Measurements from ENCODE around the gene KAZN. TPM values are rescaled to one million over a fixed set of nuclear protein-coding genes. Genes with fewer than 3 reads are reported as not detected.

KAZN gene
- polyA plus RNA-seq, 1 donor (not counting 4 experiments of a cell fraction or from before 2014, with no cell fraction given), result 5.9 TPM

DNA sequence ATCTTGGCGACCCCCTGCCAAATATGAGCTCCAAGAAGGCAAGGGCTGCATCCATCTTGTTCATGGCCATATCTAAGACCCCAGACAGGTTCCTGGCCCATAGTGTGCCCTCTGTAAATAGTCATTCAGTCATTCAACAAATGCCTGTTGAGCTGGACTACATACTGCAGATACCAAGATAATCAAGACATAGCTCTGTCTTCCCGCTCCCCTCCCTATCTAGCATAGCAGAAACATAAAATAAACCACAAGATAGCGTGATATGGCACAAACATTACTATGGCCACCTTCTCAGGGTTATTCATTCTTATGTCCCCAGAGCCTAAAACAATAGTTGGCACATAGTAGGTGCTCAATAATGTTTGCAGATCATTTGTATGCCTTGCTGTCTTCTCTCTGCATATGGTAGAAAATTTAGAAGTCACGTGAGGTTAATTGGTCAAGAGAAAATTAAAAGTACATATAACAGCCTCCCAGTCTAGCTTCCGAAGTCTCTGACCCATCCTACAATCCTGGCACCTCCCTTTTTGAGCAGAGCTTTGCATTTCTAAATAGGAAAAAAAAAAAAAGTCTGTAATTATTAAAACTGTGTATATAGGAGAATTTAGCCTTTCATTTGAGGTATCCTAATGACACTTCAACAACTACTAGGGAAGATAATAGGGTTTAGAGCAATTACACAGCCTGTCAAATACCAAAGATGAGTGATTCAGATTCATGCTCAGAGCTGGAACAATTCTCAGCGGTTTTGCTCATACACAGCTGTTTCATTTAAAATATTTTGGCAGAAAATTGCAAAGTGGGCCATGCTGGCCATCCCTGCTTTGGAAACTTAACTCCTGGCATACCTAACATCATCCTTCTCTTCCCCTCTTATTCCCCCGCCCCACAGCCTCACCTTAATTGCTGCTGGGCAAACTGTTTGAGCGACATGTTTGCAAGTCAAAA is 219.0 kb downstream of the KAZN start:
- no peaks in the 10 kb centered on the region for H3K4me1 ChIP-seq (ENCODE audit: control insufficient read depth, extremely low read depth, insufficient read depth, low read length)
- H3K4me2 ChIP-seq (ENCODE audit: control insufficient read depth, extremely low read depth, insufficient read depth, low read depth, low read length), result no peak overlapping the region
- no peak overlapping the region for H2AFZ ChIP-seq (ENCODE audit: control insufficient read depth, low read length)
- no peaks in the 10 kb centered on the region for H3K27me3 ChIP-seq (ENCODE audit: control insufficient read depth, extremely low read depth, insufficient read depth, low read length)
- H4K20me1 ChIP-seq (ENCODE audit: control insufficient read depth, extremely low read depth, insufficient read depth, low read length), result no peaks in the 10 kb centered on the region
- TF ChIP-seq EZH2 (IDR thresholded peaks at IDR 0.05; ENCODE audit: low read length), result no peak
- TF ChIP-seq, protein P1, sequence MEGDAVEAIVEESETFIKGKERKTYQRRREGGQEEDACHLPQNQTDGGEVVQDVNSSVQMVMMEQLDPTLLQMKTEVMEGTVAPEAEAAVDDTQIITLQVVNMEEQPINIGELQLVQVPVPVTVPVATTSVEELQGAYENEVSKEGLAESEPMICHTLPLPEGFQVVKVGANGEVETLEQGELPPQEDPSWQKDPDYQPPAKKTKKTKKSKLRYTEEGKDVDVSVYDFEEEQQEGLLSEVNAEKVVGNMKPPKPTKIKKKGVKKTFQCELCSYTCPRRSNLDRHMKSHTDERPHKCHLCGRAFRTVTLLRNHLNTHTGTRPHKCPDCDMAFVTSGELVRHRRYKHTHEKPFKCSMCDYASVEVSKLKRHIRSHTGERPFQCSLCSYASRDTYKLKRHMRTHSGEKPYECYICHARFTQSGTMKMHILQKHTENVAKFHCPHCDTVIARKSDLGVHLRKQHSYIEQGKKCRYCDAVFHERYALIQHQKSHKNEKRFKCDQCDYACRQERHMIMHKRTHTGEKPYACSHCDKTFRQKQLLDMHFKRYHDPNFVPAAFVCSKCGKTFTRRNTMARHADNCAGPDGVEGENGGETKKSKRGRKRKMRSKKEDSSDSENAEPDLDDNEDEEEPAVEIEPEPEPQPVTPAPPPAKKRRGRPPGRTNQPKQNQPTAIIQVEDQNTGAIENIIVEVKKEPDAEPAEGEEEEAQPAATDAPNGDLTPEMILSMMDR (optimal IDR thresholded peaks at IDR 0.05 in 1 of 3, IDR thresholded peaks at IDR 0.05 in 1 of 3, conservative IDR thresholded peaks at IDR 0.05 in 1 of 3; ENCODE audit: extremely low read depth in 1 of 3, insufficient read depth in 2 of 3, low read length in 3 of 3), result no peak
- dilution Hi-C loops (cut with MboI; ENCODE audit: extremely low pct_ligation_motif_present, low sequenced_read_pairs), result no loop called here
- DNase-seq (ENCODE audit: low read depth, low spot score) (no peak), FAIRE-seq (no peak)
- no peaks in the 10 kb centered on the region for H3K79me2 ChIP-seq (ENCODE audit: control insufficient read depth, insufficient read depth, low read length)
- no peaks in the 10 kb centered on the region for H3K36me3 ChIP-seq (ENCODE audit: control insufficient read depth in 2 of 2, extremely low read depth in 1 of 2, insufficient read depth in 2 of 2, low read length in 2 of 2)
- no peaks in the 10 kb centered on the region for H3K9me1 ChIP-seq (ENCODE audit: control insufficient read depth, extremely low read depth, insufficient read depth, low read length)
- no peaks in the 10 kb centered on the region for H3K9me3 ChIP-seq (ENCODE audit: control insufficient read depth, low read depth, low read length)
- no peak overlapping the region for H3K4me3 ChIP-seq (ENCODE audit: control insufficient read depth in 2 of 3, extremely low read depth in 1 of 3, insufficient read depth in 2 of 3, low read depth in 1 of 3, low read length in 3 of 3)
- no peak overlapping the region for H3K27ac ChIP-seq (ENCODE audit: control insufficient read depth, insufficient read depth, low read length)
- H3K9ac ChIP-seq (ENCODE audit: control insufficient read depth, extremely low read depth, insufficient read depth, low read length), result no peak overlapping the region

- H3K4me2 ChIP-seq (ENCODE audit: control insufficient read depth, extremely low read depth, insufficient read depth, low read depth, low read length), result no peak overlapping the region
- no peak overlapping the region for H3K27ac ChIP-seq (ENCODE audit: control insufficient read depth, insufficient read depth, low read length)
- DNase-seq (ENCODE audit: low read depth, low spot score), result no peak
- FAIRE-seq, result no peak
- H3K4me3 ChIP-seq (ENCODE audit: control insufficient read depth in 2 of 3, extremely low read depth in 1 of 3, insufficient read depth in 2 of 3, low read depth in 1 of 3, low read length in 3 of 3), result no peak overlapping the region
- no peaks in the 10 kb centered on the region for H3K9me1 ChIP-seq (ENCODE audit: control insufficient read depth, extremely low read depth, insufficient read depth, low read length)
- TF ChIP-seq, protein P1 (optimal IDR thresholded peaks at IDR 0.05 in 1 of 3, IDR thresholded peaks at IDR 0.05 in 1 of 3, conservative IDR thresholded peaks at IDR 0.05 in 1 of 3; ENCODE audit: extremely low read depth in 1 of 3, insufficient read depth in 2 of 3, low read length in 3 of 3), result no peak
- no peak for TF ChIP-seq EZH2 (IDR thresholded peaks at IDR 0.05; ENCODE audit: low read length)
- no peaks in the 10 kb centered on the region for H3K36me3 ChIP-seq (ENCODE audit: control insufficient read depth in 2 of 2, extremely low read depth in 1 of 2, insufficient read depth in 2 of 2, low read length in 2 of 2)
- no peaks in the 10 kb centered on the region for H4K20me1 ChIP-seq (ENCODE audit: control insufficient read depth, extremely low read depth, insufficient read depth, low read length)
- no peaks in the 10 kb centered on the region for H3K4me1 ChIP-seq (ENCODE audit: control insufficient read depth, extremely low read depth, insufficient read depth, low read length)
- H3K27me3 ChIP-seq (ENCODE audit: control insufficient read depth, extremely low read depth, insufficient read depth, low read length), result no peaks in the 10 kb centered on the region
- no peaks in the 10 kb centered on the region for H3K9me3 ChIP-seq (ENCODE audit: control insufficient read depth, low read depth, low read length)
- no peak overlapping the region for H3K9ac ChIP-seq (ENCODE audit: control insufficient read depth, extremely low read depth, insufficient read depth, low read length)
- no peak overlapping the region for H2AFZ ChIP-seq (ENCODE audit: control insufficient read depth, low read length)
- dilution Hi-C loops (cut with MboI; ENCODE audit: extremely low pct_ligation_motif_present, low sequenced_read_pairs), result no loop called here
- no peaks in the 10 kb centered on the region for H3K79me2 ChIP-seq (ENCODE audit: control insufficient read depth, insufficient read depth, low read length)
These were observed 222.0 kb downstream of the KAZN start for GRCh38 chr1:14820295-14821085.
